Ramos (cell line): ENCODE results near the gene EXOC1.
"Not testable (repeated sequence)": the region's sequence is repeated elsewhere in the genome, so short reads cannot be mapped to it uniquely, and the experiment has no call there.

Experiments used
- in situ Hi-C: fragments of 300-500 bp; cut with MboI; formaldehyde crosslinking; loops from one replicate; pipeline ENCODE4 v1.14.3; 2022; ENCODE audit warnings: low sequenced_read_pairs; ENCODE audit not compliant: unreplicated experiment

EXOC1 gene

GRCh38 chr4:55842312-55842711, 11.1 kb upstream of the EXOC1 start:
- in situ Hi-C loops: not testable (repeated sequence)

- in situ Hi-C loops: loop anchor here (25.0 kb wide), 1 partner anchor 487 kb away; no protein-coding TSS in a partner anchor
These were observed 3.7 kb upstream of the EXOC1 start for GRCh38 chr4:55849724-55850123.

GRCh38 chr4:55851885-55852284, 1.6 kb upstream of the EXOC1 start:
- in situ Hi-C loops: loop anchor here (25.0 kb wide), 1 partner anchor 490 kb away; no protein-coding TSS in a partner anchor

GRCh38 chr4:55854129-55854528, 681 bp downstream of the EXOC1 start:
- in situ Hi-C loops: loop anchor here (25.0 kb wide), 1 partner anchor 492 kb away; no protein-coding TSS in a partner anchor

GRCh38 chr4:55857586-55857985, 4.1 kb downstream of the EXOC1 start:
- in situ Hi-C loops: loop anchor here (25.0 kb wide), 1 partner anchor 495 kb away; no protein-coding TSS in a partner anchor

GRCh38 chr4:55859711-55860110, 6.3 kb downstream of the EXOC1 start:
- in situ Hi-C loops: loop anchor here (25.0 kb wide), 1 partner anchor 497 kb away; no protein-coding TSS in a partner anchor

- in situ Hi-C loops: loop anchor here (25.0 kb wide), 1 partner anchor 502 kb away; no protein-coding TSS in a partner anchor
These were observed 11.3 kb downstream of the EXOC1 start for GRCh38 chr4:55864577-55865223.

- in situ Hi-C loops: loop anchor here (25.0 kb wide), 1 partner anchor 503 kb away; no protein-coding TSS in a partner anchor
These were observed 11.9 kb downstream of the EXOC1 start for GRCh38 chr4:55865228-55865806.

- in situ Hi-C loops: loop anchor here (25.0 kb wide), 1 partner anchor 504 kb away; no protein-coding TSS in a partner anchor
These were observed 13.0 kb downstream of the EXOC1 start for GRCh38 chr4:55866290-55866907.

GRCh38 chr4:55866973-55867574, 13.6 kb downstream of the EXOC1 start:
- in situ Hi-C loops: loop anchor here (25.0 kb wide), 1 partner anchor 505 kb away; no protein-coding TSS in a partner anchor

GRCh38 chr4:55868581-55869090, 15.2 kb downstream of the EXOC1 start:
- in situ Hi-C loops: loop anchor here (25.0 kb wide), 1 partner anchor 506 kb away; no protein-coding TSS in a partner anchor

- in situ Hi-C loops: loop anchor here (25.0 kb wide), 1 partner anchor 509 kb away; no protein-coding TSS in a partner anchor
These were observed 17.9 kb downstream of the EXOC1 start for GRCh38 chr4:55871299-55871800.

GRCh38 chr4:55874831-55875230, 21.4 kb downstream of the EXOC1 start:
- in situ Hi-C loops: loop anchor here (25.0 kb wide), 1 partner anchor 513 kb away; no protein-coding TSS in a partner anchor

GRCh38 chr4:55876387-55876786, 22.9 kb downstream of the EXOC1 start:
- in situ Hi-C loops: no loop called here

GRCh38 chr4:55879224-55879623, 25.8 kb downstream of the EXOC1 start:
- in situ Hi-C loops: no loop called here

GRCh38 chr4:55880652-55881280, 27.3 kb downstream of the EXOC1 start:
- in situ Hi-C loops: no loop called here

GRCh38 chr4:55884093-55884850, 30.8 kb downstream of the EXOC1 start:
- in situ Hi-C loops: no loop called here

GRCh38 chr4:55884851-55885219, 31.4 kb downstream of the EXOC1 start:
- in situ Hi-C loops: no loop called here

- in situ Hi-C loops: no loop called here
These were observed 34.1 kb downstream of the EXOC1 start for GRCh38 chr4:55887594-55887993.
